Measurements from ENCODE around the gene ABR. TPM values are rescaled to one million over a fixed set of nuclear protein-coding genes. Genes with fewer than 3 reads are reported as not detected.
"Not testable (repeated sequence)": the region's sequence is repeated elsewhere in the genome, so short reads cannot be mapped to it uniquely, and the experiment has no call there.

ABR gene
- total RNA-seq, 1 experiment from 2014 or later = 42.2 TPM

DNA sequence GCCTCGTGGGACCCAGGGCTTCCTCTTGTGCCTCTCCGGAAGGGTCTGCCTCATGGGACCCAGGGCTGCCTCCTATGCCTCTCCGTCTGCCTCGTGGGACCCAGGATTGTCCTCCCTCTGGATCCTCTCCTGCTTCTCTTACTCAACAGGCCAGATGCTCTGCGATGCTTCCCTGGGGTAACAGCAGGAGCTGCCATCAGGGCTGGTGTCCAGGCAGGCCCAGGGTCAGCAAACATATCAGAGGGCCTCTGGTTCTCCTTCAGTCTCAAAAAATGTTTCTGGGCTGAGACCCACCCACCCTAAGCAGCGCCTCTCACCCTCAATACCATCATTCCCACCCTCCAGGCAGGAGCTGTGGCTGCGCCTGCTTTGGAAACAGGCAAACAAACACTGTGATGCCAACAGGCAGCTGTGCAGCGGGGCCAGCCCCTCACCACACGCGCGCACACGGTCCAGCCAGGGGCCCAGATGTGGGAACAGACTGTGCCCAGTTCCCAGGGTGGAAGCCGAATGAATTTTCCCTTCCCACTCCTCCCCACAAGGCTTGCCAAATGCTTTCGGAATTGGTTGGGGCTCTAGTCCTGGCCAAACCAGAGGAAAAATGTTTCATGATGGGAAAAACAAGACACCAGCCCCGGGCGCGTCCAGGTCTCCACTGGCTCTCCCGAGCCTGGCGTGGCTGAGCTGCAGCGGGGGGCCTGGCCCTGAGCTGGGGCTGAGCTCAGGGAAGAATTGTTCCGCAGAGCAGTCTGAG lies 171.6 kb downstream of the ABR start:
- DNase-seq (ENCODE audit: low read depth) = no peak

DNA sequence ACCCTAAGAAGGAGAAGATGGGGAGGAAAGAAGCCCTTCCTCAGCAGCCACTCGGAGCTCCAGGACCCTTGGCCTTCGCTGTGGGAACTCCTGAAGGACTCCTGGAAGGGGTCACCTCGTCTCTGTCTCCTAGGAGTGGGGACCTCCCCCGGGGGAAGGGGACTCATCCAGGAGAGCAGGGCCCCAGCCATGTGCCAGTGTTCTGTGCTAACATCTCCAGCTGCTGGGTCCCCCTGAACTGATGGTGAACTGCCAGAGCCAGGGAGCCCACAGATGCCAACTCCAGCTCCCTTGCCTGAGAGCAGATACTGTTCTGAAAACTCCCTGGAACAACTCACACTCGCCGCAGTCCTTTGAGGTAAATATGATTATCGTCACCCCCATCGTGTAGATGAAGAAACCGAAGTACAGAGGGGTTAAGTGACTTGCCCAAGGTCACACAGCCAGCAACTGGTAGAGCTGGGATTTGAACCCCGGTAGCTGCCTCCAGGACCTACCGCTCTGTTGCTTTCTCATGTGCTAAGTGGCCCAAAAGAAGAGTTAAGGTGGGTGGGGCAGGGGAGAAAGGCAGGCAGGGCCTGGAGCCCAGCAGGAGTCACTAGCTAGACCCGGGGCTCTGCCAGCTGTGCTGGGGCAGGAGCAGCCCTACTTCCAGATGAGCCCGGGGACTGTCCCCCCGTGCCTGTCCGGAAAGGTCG lies 172.3 kb downstream of the ABR start:
- DNase-seq (ENCODE audit: low read depth) = no peak

DNA sequence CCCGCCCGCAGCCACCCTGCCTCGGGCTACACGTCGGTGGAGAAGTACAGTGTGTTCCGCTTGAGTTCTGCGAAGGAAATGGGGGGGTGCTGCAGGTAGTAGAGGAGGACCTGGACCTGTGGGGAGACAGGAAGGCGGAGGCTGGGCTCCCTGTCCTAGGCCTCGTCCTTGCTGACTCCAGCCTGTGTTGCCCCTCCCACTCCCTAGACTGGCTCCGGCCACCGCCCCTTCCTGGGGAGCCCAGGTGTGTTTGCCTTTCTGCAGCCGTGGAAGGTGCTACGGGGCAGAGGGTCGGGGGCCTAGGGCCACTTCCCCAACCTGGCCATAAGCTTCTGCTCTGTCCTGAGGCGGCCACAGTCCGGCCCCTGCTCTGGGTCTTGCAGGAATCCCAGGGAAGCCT lies 173.7 kb downstream of the ABR start:
- no peak for DNase-seq (ENCODE audit: low read depth)

DNA sequence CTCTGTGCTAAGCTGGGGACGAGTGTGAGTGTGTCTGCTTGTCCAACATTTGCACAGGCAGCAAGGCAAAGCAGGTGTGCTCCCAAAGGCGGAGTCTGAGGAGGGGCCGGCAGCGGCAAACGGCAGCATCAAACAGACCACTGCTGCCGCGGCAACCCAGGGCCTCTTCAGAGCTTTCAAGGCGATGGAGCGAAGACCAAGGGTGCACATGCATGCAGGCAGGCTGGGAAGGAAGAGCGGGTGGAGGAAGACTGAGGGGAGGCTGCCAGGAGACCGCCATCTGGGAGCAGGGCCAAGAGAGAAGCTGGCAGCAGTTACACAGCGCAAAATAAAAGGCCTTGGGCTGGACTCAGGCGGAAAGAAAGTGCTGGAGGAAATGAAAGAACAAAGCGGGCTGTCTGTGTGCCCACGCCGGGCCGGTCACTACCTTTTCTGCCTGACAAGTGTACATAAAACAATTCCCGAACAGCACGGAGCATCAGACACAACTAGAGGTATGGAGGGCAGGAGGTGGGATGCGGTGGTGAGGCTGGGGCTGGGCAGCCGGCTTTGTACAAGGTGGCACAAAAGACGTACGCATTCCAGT lies 174.3 kb downstream of the ABR start:
- peak; percentile 29 for DNase-seq (ENCODE audit: low read depth)

DNA sequence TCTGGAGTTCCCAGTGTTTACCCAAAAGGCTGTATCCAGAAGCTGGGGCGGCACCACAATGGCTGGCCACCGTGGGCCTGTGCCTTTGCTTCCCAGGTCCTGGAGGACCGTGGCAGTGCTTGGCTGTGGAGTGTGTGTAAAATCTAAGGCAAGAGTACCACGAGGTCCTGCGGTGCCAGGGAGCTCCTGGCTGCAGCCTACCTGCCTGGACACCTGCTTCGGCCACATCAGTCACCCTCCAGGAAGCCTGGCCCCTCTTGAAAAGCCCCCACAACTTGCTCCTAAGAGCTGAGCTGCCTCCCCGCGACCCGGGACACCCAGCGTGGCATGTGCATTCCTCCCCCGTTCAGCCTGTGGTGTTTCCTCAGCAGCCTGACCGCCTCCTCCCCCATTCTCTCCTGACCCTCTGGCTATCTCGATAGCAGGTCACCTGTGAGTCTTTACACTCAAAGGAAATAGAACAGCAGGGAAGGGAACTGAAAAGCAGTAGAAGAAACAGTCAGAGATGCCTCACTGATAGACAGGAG lies 174.9 kb downstream of the ABR start:
- DNase-seq (ENCODE audit: low read depth) = no peak

DNA sequence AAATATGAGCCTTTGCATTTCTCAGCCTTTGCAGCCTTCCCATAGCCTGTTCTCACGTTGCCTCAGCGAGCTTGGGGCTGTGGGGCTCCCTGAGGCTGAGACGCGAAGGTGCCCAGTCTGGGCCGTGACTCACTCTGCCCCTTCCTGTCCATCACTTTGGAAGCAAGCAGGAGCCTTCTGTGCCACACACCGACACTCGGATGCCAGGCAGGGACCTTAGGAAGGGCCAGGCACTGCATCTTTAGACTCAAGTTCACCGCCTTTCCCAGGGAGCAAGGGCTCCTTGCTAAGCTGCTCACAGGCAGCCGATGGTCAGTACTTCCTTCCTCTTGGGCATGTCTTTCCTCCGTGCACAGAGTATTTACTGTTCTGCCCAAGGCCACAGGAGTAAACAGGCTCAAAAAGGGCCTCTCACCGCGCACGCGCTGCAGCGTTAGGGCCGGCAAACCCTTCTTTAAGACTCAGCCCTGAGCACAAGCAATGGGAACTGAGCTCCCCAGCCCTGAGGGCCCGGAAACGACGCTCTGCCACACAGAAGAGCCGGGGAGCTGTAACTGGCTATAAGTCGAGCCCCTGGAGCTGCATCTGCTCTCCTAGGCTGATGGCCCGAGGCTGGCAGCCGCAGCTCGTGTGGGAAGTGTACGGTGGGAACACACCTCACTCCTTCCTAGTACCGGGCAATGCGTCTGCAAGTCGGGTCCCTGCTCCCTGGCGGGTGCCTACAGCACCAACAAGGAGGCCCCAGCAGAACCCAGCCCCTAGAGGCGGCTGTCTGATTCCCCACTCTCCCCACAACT lies 175.6 kb downstream of the ABR start:
- no peak for DNase-seq (ENCODE audit: low read depth)

DNA sequence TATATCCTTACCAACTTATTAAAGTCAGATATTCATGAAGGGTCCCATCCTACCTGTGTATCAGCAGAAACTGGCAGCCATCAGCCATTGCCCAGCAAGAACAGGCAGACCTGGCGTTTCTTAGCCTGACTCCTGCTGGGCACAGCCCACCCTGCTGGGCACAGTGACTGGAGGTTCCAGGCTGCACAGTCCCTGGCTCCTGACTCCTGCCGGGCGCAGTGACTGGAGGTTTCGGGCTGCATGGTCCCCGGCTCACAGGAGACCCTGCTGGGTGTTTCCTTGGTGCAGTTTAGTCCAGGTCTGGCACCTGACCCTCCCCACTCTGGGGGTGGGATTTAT lies 176.2 kb downstream of the ABR start:
- DNase-seq (ENCODE audit: low read depth) = no peak

DNA sequence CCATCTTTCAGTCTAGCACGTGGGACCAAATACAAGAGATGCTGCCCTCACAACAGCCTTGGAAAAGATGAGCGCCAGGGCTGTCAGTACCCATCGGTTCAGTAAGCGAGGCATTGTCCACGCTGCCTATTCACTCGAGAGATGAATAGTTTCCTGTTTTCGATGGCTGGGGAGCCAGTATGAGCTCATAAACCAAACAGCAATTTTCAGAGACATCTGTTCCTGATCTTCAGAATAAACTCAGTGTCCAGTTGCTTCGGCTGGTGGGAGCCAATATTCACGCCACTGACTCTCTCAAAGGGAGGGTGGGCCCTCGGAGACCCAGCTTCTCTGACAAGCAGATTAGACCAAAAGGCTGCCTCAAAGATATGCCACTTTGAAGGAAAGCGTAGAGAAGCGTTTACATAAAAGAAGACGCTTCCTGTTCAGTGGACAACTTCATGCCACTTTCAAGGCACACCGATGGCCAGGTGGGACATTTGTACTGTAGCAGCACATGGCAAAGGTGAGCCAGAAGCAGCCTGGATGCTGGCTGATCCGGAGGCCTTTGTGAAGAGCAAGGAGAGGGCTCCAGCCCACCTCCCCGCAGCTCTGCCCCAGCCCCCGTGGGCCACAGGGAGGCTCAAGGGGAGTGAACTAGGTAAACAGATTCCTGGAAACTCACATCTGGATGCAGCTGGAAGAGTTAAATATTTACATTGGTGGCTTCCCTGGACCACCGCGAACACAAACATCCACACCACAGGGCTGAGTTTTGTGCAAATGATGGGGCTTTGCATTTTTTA lies 176.8 kb downstream of the ABR start:
- peak; percentile 24 for DNase-seq (ENCODE audit: low read depth)

DNA sequence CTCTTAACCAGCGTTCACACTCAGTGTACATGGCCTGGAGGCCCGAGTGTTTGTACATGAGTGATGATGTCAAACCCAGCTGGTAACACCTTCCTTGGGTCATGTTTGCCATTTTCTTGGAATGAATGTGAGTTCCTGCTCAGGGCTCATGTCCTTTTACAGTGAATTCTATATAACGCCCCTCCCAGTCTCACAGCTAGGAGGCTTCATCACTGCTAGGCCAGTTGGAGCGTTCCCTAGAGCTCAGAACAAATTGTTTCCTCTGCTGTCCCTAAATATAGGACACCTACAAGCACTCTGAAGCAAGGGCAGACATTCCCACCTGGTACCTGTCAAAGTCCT lies 177.4 kb downstream of the ABR start:
- DNase-seq (ENCODE audit: low read depth) = no peak

DNA sequence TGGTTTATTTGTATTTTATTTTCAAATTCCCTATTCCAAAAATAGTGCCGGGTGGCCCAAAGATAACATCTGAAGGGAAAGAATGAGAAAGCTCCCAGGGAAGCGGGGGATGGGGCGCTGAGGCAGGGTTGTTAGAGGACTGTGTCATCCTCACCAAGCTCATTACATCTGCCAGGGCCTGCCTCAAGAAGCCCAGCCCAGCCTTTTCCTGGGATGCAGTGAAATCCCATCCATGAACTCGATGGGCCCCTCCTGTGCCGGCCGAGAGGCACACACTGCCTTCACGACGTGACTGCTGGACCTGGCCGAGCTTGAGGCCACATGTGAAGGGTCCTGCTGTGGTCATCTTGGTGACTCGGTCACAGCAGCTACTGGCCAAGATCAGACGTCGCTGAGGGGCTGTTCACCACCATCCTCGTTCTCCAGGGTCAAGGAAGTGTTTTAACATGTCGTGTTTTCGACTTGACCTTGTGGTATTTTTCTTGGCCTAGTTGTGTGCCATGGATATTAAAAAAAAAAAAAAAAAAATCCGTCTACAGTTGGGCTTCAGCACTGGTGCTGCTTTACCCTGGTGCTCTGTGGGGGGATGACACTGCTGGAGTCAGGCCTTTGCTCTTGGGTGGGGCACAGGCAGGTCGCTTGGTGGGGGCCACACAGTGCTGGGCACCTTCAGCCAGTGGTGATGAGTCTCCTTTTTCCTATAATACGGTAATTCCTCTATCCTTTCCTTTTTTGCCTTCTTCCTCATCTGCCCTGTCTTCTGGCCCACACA lies 178.0 kb downstream of the ABR start:
- DNase-seq (ENCODE audit: low read depth) = peak; percentile 58

DNA sequence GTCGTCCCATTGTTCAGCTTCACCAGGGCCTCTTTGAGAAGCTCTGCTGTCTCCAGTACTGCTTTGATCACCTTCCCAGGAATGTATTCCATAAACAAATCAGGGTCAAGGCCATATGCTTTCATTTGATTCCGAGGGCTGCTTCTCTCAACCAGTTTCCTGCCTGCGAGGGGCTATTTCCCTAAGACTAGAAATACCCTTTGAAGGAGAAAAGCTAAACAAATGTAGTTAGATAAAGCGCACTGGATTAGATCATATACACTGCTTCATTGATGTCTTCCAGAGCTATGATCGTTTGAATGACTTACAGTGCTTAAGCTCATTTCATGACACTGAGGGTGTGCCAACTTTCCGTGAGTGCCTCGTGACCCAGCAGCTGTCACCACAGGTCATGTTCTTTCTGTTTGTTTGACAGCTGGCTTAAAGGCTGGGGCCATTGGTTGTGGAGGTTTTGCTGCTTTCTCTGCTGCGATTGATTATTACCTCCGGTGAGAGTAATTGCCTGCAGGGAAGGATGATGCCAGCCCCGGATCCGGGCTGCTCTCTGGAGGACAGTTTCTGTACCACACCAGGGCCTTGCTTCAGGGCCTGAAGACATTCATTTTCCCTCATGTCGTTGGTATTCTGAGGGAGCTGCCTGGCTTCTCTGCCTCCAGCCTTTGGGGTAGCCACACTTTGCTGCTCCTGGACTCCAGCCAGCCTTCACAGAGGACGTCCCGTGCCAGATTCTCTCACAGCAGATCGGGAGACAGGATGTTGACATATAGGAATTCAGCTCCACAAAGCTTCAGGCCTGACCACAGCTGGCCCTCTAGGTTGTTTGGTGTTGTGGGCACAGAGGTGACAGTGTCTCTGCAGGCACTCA lies 179.0 kb downstream of the ABR start:
- peak; percentile 81 for DNase-seq (ENCODE audit: low read depth)

DNA sequence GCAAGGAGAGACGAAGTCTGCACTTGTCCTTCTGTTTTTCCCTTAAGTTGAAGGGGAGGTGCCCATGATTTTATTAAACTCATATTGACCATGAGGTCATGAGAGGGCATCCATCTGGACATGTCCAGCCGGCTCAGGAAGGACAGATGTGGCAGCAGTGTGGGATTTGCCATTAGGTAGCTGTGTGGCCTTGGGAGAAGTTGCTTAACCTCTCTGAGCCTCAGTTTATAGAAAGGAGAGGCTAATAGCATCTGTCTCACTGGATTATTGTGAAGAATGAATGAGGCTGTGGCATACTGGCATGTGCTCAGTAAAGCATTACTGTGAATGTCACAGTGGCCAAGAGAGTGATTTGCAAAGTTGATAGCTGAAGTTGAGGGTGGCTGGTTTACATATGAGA lies 181.7 kb downstream of the ABR start:
- no peak for DNase-seq (ENCODE audit: low read depth)

DNA sequence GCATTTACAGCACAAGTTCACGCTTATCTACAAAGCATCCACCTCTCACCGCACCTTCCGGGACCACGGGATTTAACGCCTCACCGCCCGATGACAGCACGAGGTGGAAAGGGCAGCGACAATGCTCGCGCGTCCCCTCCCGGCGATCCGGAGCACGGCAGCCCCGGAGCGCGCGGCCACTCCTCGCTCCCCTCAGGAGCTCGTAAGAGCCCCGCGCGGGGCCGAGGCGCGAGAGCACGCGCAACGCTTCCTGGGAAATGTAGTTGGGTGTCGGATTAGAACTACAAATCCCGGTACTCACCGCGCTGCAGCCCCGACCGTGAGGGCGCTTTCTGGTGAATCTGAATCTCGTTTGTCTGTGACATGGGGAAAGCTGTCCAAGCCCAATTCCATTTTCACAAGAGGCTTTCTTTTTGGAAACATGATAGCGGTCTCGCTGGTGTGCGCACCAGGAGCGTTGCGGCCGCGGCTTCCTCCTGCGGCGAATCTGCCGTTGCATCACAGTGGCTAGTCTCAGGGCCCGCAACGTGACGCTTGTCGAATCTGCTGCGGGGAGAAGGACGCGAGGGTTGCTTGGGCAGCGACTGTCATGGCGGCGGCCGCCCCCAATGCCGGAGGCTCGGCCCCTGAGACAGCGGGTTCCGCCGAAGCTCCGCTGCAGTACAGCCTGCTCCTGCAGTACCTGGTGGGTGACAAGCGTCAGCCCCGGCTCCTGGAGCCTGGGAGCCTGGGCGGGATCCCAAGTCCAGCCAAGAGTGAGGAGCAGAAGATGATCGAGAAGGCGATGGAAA lies 183.0 kb downstream of the ABR start, which contains the start of gene TIMM22:
TIMM22 (plus strand) TSS at position 576 of the 791 bp plus-strand sequence; CDS start at position 590, 14 bp downstream.
- peak; percentile 96 for DNase-seq (ENCODE audit: low read depth)

DNA sequence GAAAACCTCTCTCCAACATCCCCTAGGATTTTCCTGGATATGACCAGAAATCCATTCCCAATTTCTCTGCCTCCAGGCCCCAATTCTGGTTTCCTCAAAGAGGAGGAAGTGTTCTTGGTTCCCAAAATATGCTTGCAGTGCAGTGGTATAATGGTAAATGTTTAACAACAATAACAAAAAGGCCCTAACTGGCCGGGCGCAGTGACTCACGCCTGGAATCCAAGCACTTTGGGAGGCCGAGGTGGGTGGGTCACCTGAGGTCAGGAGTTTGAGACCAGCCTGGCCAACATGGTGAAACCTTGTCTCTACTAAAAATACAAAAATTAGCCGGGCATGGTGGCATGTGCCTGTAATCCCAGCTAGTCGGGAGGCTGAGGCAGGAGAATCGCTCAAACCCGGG lies 184.5 kb downstream of the ABR start:
- DNase-seq (ENCODE audit: low read depth) = not testable (repeated sequence)

DNA sequence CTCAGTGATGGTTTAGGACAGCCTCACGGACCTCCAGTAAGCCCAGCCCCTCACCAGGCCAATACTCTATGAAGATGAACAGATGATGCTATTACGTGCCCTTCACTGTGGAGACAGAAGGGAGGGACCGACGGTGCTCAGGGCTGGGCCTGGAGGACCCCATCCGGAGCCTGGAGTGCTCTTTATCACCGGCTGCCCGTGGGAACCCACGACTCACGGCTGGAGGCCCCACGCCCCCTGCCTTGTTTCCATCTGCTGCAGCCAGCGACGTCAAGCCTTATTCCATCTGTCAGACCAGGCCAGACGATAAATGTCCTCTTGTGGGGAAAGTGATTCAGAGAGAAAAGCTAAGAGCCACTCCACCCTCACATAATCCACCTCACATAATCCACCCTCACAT lies 186.8 kb downstream of the ABR start:
- DNase-seq (ENCODE audit: low read depth) = no peak

DNA sequence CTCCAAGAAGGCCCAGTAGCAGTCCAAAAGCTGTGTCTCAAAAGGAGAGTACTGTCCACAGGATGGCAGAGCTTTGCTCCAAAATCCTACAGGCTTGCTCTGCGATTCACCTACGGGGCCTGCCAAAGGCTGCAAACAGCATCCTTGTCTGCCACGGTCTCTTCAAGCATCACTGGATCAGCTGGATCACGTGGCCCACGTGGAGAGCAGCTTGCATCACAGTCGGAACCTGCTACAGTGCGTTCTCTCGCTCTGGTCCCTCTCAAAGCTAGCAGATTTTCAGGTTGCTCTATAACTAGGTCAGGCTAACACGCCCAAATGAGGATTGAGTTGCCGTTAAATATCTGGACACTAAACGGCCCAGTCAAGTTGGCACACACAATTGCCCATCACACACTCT lies 191.2 kb downstream of the ABR start:
- DNase-seq (ENCODE audit: low read depth) = no peak

DNA sequence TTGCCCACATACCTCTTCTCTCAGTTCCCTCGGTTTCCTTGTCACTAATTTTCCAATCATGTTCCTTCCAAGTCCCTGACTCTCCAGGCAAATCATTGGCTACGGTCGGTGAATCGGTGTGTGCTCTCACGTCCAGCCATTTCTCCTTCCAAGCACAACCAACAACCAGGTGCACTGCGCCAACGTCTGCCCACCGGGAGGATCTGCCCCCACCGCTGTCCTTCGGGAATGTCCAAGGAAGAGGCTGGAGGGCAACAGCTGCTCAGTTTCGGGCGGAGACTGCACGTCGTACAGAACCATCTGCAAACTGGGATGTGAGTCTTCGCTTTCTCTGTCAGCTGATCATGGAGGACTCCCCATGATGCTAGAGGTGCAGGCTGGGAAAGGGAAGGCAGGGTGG lies 191.8 kb downstream of the ABR start:
- DNase-seq (ENCODE audit: low read depth) = no peak

DNA sequence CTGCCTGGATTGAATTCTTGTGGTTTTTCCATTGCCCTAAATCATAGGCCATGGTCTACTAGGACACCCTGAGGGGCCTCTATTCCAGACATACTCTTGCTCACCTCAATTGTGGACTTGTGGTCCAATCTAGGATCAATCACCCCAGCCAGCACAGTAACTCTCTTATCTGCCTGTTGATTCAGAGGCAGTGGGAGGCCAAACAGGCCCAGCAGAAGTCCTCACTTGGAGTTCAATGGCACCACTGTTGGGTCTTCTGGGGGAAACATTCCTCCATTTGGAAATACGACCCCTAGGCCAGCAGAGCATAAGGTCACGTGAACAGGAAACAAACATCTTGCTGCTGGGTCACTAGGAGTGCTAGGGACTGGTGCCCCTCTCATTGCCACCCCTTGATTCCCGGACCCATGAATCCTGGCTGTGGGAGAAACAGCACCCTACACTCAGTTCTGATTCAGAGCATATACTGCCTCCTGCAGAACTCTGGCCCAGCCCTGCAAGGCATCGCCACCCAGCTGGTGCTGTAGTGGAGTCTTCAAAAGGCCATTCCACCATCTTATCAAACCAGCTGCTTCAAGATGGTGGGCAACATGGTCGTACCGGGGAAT lies 193.4 kb downstream of the ABR start:
- no peak for DNase-seq (ENCODE audit: low read depth)

Data from RPMI7951 (cell line).